Colonic mucosa (tissue), 4 donors: ENCODE data around the gene REXO4. TPM values are rescaled to one million over a fixed set of nuclear protein-coding genes. Genes with fewer than 3 reads are reported as not detected.

Experiments used
- DNase-seq: peaks from one replicate; pipeline ENCODE4 v3.0.0-alpha.2; 2020
- H3K27ac ChIP-seq: fragments of 200-600 bp; one replicate; pipeline ENCODE4 v1.8.0; 2021
- H3K27me3 ChIP-seq: fragments of 200-600 bp; one replicate; pipeline ENCODE4 v1.8.0; 2021
- H3K36me3 ChIP-seq: fragments of 200-600 bp; one replicate; pipeline ENCODE4 v1.8.0; 2021
- H3K4me1 ChIP-seq: fragments of 200-600 bp; one replicate; pipeline ENCODE4 v1.8.0; 2021; ENCODE audit warnings: mild to moderate bottlenecking
- H3K4me3 ChIP-seq: fragments of 200-600 bp; one replicate; pipeline ENCODE4 v1.8.0; 2021
- H3K9ac ChIP-seq, 2 donors: one replicate each; pipeline ENCODE4 v1.7.0; 2013; ENCODE audit warnings: control low read depth in 2 of 2, low read depth in 2 of 2, low read length in 2 of 2
- H3K9me3 ChIP-seq: fragments of 200-600 bp; one replicate; pipeline ENCODE4 v1.8.0; 2021
- intact Hi-C: fragments of 100-400 bp; cut with DNase I; formaldehyde crosslinking; loops from one replicate; pipeline ENCODE4 v1.14.1; 2022
- total RNA-seq, 2 donors: library from RNA; stranded (reverse); fragmentation: NEBNext Ultra II Directional in 1 of 2; extraction: Animal tissue kit (Norgen Biotek cat#: 25700) in 1 of 2; gene quantifications; one replicate each; pipeline ENCODE4 v1.2.1, GENCODE V29; 2021
- TF ChIP-seq, protein P1 (sequence below): fragments of 200-600 bp; IDR thresholded peaks from one replicate; pipeline ENCODE4 v1.8.0; 2022; ENCODE audit warnings: antibody characterized with exemption, mild to moderate bottlenecking
- donor health status: healthy.
- donor health status: DM: no; HTN: no; CAD: no.
- donor health status: DM: no; HTN: no; CAD: no.

REXO4 gene
- total RNA-seq, 2 donors from 2014 or later, result 17.3 to 38.6 TPM

DNA sequence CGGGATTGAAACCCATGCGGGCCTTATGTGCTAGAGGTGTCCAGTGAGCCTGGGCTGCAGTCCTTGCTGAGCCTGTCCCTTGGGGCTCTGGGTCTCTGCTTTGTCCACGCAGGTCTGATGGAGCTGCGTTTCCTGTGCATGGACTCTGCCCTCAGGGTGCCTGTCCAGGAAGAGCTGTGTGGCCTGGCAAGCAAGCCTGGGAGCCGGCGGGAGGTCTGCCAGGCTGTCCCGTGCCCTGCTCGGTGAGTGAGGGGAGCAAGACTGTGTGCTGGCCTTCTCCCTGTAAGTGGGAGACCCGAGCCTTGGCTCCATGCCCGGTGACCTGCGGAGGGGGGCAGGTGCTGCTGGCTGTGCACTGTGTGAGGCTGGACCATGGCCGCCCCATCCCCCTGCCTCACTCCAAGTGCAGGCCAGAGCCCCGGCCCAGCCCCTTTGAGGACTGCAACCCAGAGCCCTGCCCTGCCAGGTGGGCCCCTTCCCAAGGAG is 30.7 kb upstream of the REXO4 start:
- intact Hi-C loops, result no loop called here
- DNase-seq, result no peak
- no peaks in the 10 kb centered on the region for H3K27me3 ChIP-seq

DNA sequence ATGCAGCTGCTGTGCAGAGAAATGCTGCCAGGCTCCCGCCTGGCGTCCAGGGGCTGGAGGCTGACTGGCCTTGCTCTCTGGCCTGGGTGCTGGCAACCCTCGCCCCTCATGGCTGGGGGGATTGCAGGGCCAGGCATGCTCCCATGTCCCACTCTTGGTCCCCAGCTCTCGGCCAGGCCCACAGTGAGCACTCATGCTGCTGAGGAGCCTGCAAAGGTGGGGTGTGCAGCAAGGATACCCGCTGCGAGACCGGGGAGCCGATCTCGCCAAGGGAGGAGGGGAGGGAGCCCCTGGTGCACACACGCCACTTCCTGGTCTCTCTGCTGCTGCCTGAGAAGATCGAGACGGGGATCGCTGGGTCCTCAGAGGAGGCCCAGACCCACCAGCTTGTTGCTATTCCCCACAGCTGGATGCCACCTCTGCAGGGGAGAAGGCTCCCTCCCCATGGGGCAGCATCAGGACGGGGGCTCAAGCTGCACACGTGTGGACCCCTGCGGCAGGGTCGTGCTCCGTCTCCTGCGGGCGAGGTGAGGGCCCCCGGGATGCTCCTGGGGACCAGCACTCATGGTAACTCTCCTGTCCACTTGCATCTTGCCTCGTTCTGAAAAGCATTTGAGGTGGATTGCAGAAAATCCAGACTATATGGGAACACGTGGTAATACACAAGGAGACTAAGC is 27.6 kb upstream of the REXO4 start:
- Histone ChIP-seq H3K4me1 (no peaks in the 10 kb centered on the region), H3K27ac (no peak overlapping the region), H3K27me3 (no peaks in the 10 kb centered on the region), H3K9me3 (no peaks in the 10 kb centered on the region), H3K4me3 (no peak overlapping the region), H3K9ac (no peak overlapping the region), H3K36me3 (no peaks in the 10 kb centered on the region)
- no peak for DNase-seq
- intact Hi-C loops, result no loop called here
- TF ChIP-seq, protein P1, sequence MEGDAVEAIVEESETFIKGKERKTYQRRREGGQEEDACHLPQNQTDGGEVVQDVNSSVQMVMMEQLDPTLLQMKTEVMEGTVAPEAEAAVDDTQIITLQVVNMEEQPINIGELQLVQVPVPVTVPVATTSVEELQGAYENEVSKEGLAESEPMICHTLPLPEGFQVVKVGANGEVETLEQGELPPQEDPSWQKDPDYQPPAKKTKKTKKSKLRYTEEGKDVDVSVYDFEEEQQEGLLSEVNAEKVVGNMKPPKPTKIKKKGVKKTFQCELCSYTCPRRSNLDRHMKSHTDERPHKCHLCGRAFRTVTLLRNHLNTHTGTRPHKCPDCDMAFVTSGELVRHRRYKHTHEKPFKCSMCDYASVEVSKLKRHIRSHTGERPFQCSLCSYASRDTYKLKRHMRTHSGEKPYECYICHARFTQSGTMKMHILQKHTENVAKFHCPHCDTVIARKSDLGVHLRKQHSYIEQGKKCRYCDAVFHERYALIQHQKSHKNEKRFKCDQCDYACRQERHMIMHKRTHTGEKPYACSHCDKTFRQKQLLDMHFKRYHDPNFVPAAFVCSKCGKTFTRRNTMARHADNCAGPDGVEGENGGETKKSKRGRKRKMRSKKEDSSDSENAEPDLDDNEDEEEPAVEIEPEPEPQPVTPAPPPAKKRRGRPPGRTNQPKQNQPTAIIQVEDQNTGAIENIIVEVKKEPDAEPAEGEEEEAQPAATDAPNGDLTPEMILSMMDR, result no peak

More for the DNA sequence above, 30.7 kb upstream of the REXO4 start:
- H3K9me3 ChIP-seq, result no peaks in the 10 kb centered on the region
- H3K27ac ChIP-seq, result no peak overlapping the region
- TF ChIP-seq, protein P1, result no peak
- no peaks in the 10 kb centered on the region for H3K4me1 ChIP-seq
- no peak overlapping the region for H3K4me3 ChIP-seq
- H3K9ac ChIP-seq, result no peak overlapping the region
- no peaks in the 10 kb centered on the region for H3K36me3 ChIP-seq

DNA sequence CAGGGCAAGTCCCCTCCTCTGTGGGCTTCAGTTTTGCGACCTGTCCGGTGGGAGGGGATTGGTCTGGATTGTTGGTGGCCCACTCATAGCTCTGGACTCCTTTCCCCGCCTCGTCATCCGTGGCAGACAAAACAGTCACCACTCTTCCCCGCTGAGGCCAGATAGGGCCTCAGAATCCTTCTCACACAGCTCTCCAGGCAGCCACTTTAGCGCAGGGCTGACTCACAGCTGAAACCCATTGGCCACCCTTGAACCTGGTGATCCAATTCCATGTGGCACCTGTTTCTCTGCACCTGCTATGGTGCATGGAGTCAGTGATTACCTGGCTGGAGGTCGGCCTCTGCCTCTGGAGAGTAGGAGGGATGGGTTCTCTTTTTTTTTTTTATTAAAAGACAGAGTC is 26.2 kb upstream of the REXO4 start:
- Histone ChIP-seq H3K36me3 (no peaks in the 10 kb centered on the region), H3K9me3 (no peaks in the 10 kb centered on the region), H3K4me3 (no peak overlapping the region), H3K27me3 (no peaks in the 10 kb centered on the region), H3K27ac (no peak overlapping the region), H3K4me1 (no peaks in the 10 kb centered on the region), H3K9ac (no peak overlapping the region)
- no peak for DNase-seq
- TF ChIP-seq, protein P1, result no peak
- intact Hi-C loops, result no loop called here

DNA sequence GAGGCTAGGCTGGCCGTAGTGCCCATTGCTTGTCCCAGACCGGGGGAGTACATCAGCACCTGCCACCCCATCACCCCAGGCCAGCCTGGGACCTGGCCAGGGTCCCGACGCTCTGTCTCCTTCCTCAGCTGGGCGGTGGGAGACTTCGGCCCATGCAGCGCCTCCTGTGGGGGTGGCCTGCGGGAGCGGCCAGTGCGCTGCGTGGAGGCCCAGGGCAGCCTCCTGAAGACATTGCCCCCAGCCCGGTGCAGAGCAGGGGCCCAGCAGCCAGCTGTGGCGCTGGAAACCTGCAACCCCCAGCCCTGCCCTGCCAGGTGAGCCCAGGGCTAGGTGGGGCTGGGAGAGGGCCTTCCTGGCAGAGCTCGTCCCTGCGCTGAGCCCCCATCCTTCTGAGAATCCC is 25.4 kb upstream of the REXO4 start:
- Histone ChIP-seq H3K9me3 (no peaks in the 10 kb centered on the region), H3K4me1 (no peaks in the 10 kb centered on the region), H3K9ac (no peak overlapping the region), H3K36me3 (no peaks in the 10 kb centered on the region), H3K27me3 (no peaks in the 10 kb centered on the region), H3K4me3 (no peak overlapping the region), H3K27ac (no peak overlapping the region)
- TF ChIP-seq, protein P1, result no peak
- DNase-seq, result no peak
- intact Hi-C loops, result no loop called here

DNA sequence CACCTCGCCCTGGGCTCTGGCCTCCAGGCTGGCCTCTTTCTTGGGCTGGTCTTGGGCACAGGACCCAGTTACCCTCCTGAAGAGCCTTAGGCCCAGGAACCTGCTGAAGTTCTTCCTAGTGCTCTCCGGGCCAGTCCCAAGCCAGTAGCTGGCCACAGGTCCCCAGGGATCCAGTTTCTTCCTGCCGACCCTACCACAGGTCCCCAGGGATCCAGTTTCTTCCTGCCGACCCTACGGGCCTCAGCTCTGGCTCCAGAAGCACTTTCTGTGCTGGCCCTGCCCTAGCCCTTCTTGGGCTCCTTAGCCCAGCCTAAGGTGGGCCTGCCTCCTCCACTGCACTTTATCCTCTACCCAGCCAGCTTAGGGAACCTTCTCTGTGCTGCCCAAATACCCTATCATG is 23.8 kb upstream of the REXO4 start:
- no peaks in the 10 kb centered on the region for H3K36me3 ChIP-seq
- H3K27me3 ChIP-seq, result no peaks in the 10 kb centered on the region
- H3K27ac ChIP-seq, result no peak overlapping the region
- no peak overlapping the region for H3K4me3 ChIP-seq
- no peak for DNase-seq
- no peaks in the 10 kb centered on the region for H3K9me3 ChIP-seq
- no peak overlapping the region for H3K9ac ChIP-seq
- no peaks in the 10 kb centered on the region for H3K4me1 ChIP-seq
- TF ChIP-seq, protein P1, result no peak
- intact Hi-C loops, result no loop called here
